ENCODE data around the gene ALB. TPM values are rescaled to one million over a fixed set of nuclear protein-coding genes. Genes with fewer than 3 reads are reported as not detected.

Gene ALB
- total RNA-seq, 1 donor: not detected

GRCh38 chr4:73414936-73415271 is 10.8 kb downstream of the ALB start:
- H2AFZ ChIP-seq (ENCODE audit: low read length): no peak overlapping the region
- TF ChIP-seq CTCF (IDR thresholded peaks at IDR 0.05; ENCODE audit: extremely low read depth, low read depth, low read length): no peak
- H3K27ac ChIP-seq (ENCODE audit: low read depth, low read length): no peak overlapping the region
- no peaks in the 10 kb centered on the region for H3K36me3 ChIP-seq (ENCODE audit: insufficient read depth, low read length)
- H3K4me1 ChIP-seq (ENCODE audit: insufficient read depth, low read length): no peaks in the 10 kb centered on the region
- H3K27me3 ChIP-seq (ENCODE audit: insufficient read depth, low read length): peaks cover 17% of the 10 kb centered on the region
- DNase-seq (ENCODE audit: insufficient read length, low spot score, missing footprints): no peak
- no peak overlapping the region for H3K4me2 ChIP-seq (ENCODE audit: insufficient read depth, low read length)
- no peaks in the 10 kb centered on the region for H4K20me1 ChIP-seq (ENCODE audit: insufficient read depth, low read length)
- no peaks in the 10 kb centered on the region for H3K9me3 ChIP-seq (ENCODE audit: low read depth, low read length)
- H3K4me3 ChIP-seq (ENCODE audit: insufficient read depth, low read length): no peak overlapping the region
- H3K79me2 ChIP-seq (ENCODE audit: insufficient read depth, low read length): no peaks in the 10 kb centered on the region

- Histone ChIP-seq H3K9me3 (ENCODE audit: low read depth, low read length) (no peaks in the 10 kb centered on the region), H3K4me1 (ENCODE audit: insufficient read depth, low read length) (no peaks in the 10 kb centered on the region), H3K27me3 (ENCODE audit: insufficient read depth, low read length) (peaks cover 16% of the 10 kb centered on the region), H4K20me1 (ENCODE audit: insufficient read depth, low read length) (no peaks in the 10 kb centered on the region), H3K4me3 (ENCODE audit: insufficient read depth, low read length) (no peak overlapping the region), H3K27ac (ENCODE audit: low read depth, low read length) (no peak overlapping the region), H2AFZ (ENCODE audit: low read length) (no peak overlapping the region), H3K4me2 (ENCODE audit: insufficient read depth, low read length) (no peak overlapping the region), H3K79me2 (ENCODE audit: insufficient read depth, low read length) (no peaks in the 10 kb centered on the region), H3K36me3 (ENCODE audit: insufficient read depth, low read length) (no peaks in the 10 kb centered on the region)
- no peak for TF ChIP-seq CTCF (IDR thresholded peaks at IDR 0.05; ENCODE audit: extremely low read depth, low read depth, low read length)
- DNase-seq (ENCODE audit: insufficient read length, low spot score, missing footprints): no peak
Observed at GRCh38 chr4:73415807-73416238, 11.7 kb downstream of the ALB start.

GRCh38 chr4:73416423-73417087 is 12.5 kb downstream of the ALB start:
- DNase-seq (ENCODE audit: insufficient read length, low spot score, missing footprints): no peak
- Histone ChIP-seq H3K4me1 (ENCODE audit: insufficient read depth, low read length) (no peaks in the 10 kb centered on the region), H2AFZ (ENCODE audit: low read length) (no peak overlapping the region), H3K4me2 (ENCODE audit: insufficient read depth, low read length) (no peak overlapping the region), H4K20me1 (ENCODE audit: insufficient read depth, low read length) (no peaks in the 10 kb centered on the region), H3K9me3 (ENCODE audit: low read depth, low read length) (no peaks in the 10 kb centered on the region), H3K27me3 (ENCODE audit: insufficient read depth, low read length) (peaks cover 11% of the 10 kb centered on the region), H3K36me3 (ENCODE audit: insufficient read depth, low read length) (no peaks in the 10 kb centered on the region), H3K79me2 (ENCODE audit: insufficient read depth, low read length) (no peaks in the 10 kb centered on the region), H3K27ac (ENCODE audit: low read depth, low read length) (no peak overlapping the region), H3K4me3 (ENCODE audit: insufficient read depth, low read length) (no peak overlapping the region)
- no peak for TF ChIP-seq CTCF (IDR thresholded peaks at IDR 0.05; ENCODE audit: extremely low read depth, low read depth, low read length)

GRCh38 chr4:73417342-73417741 is 13.3 kb downstream of the ALB start:
- Histone ChIP-seq H3K4me2 (ENCODE audit: insufficient read depth, low read length) (no peak overlapping the region), H4K20me1 (ENCODE audit: insufficient read depth, low read length) (no peaks in the 10 kb centered on the region), H3K36me3 (ENCODE audit: insufficient read depth, low read length) (no peaks in the 10 kb centered on the region), H3K79me2 (ENCODE audit: insufficient read depth, low read length) (no peaks in the 10 kb centered on the region), H3K27ac (ENCODE audit: low read depth, low read length) (no peak overlapping the region), H2AFZ (ENCODE audit: low read length) (no peak overlapping the region), H3K4me3 (ENCODE audit: insufficient read depth, low read length) (no peak overlapping the region), H3K9me3 (ENCODE audit: low read depth, low read length) (no peaks in the 10 kb centered on the region), H3K27me3 (ENCODE audit: insufficient read depth, low read length) (peaks cover 11% of the 10 kb centered on the region), H3K4me1 (ENCODE audit: insufficient read depth, low read length) (no peaks in the 10 kb centered on the region)
- no peak for TF ChIP-seq CTCF (IDR thresholded peaks at IDR 0.05; ENCODE audit: extremely low read depth, low read depth, low read length)
- DNase-seq (ENCODE audit: insufficient read length, low spot score, missing footprints): no peak
